MCF 10A (cell line): ENCODE results near the gene OR51E1. TPM values are rescaled to one million over a fixed set of nuclear protein-coding genes. Genes with fewer than 3 reads are reported as not detected.

ENCODE experiments used
- BruUV-seq: library from RNA; stranded (reverse); fragments of 400-500 nt; replicated peaks from 2 replicates; lab custom pipeline; 2021; lab: Mats Ljungman, UMichigan
- CTCF ChIA-PET: fragments of 300-600 bp; sonication (Branson Sonifier 250); formaldehyde crosslinking; extraction: SDS; loops from one replicate; lab custom pipeline; 2021; ENCODE audit warnings: antibody characterized with exemption, inconsistent platforms; lab: Yijun Ruan, JAX
- POLR2A ChIA-PET: fragments of 300-600, 350-650 bp; sonication (Branson Sonifier 250); formaldehyde crosslinking; extraction: SDS; loops from one replicate; lab custom pipeline; 2020; ENCODE audit warnings: antibody characterized with exemption, inconsistent platforms; lab: Yijun Ruan, JAX
- DNase-seq: peaks from one replicate; pipeline ENCODE4 v3.0.0-alpha.2; 2018; ENCODE audit not compliant: unreplicated experiment
- H3K27ac Mint-ChIP-seq: one replicate; pipeline ENCODE4 v1.8.0; 2022; ENCODE audit warnings: mild to moderate bottlenecking, low read depth, mixed read lengths; ENCODE audit not compliant: unreplicated experiment
- H3K27me3 Mint-ChIP-seq: one replicate; pipeline ENCODE4 v1.8.0; 2022; ENCODE audit warnings: mixed read lengths; ENCODE audit not compliant: insufficient read depth, unreplicated experiment
- H3K36me3 Mint-ChIP-seq: one replicate; pipeline ENCODE4 v1.8.0; 2022; ENCODE audit warnings: mild to moderate bottlenecking, moderate library complexity, mixed read lengths; ENCODE audit not compliant: insufficient read depth, unreplicated experiment
- H3K4me1 Mint-ChIP-seq: one replicate; pipeline ENCODE4 v1.8.0; 2022; ENCODE audit warnings: mixed read lengths; ENCODE audit not compliant: insufficient read depth, unreplicated experiment
- H3K4me3 Mint-ChIP-seq: one replicate; pipeline ENCODE4 v1.8.0; 2022; ENCODE audit warnings: mild to moderate bottlenecking, moderate library complexity, mixed read lengths; ENCODE audit not compliant: unreplicated experiment
- H3K9me3 Mint-ChIP-seq: one replicate; pipeline ENCODE4 v1.8.0; 2022; ENCODE audit warnings: mixed read lengths; ENCODE audit not compliant: unreplicated experiment
- CTCF ChIP-seq: fragments of 200-600 bp; IDR thresholded peaks from one replicate; pipeline ENCODE4 v1.8.0; 2022; ENCODE audit warnings: antibody characterized with exemption, mild to moderate bottlenecking; ENCODE audit not compliant: unreplicated experiment
- intact Hi-C: fragments of 100-400 bp; cut with micrococcal nuclease; formaldehyde crosslinking; loops from 2 replicates; pipeline ENCODE4 v1.14.1; 2022
- total RNA-seq: library from RNA; stranded (reverse); gene quantifications from 2 replicates; pipeline ENCODE4 v1.2.3, GENCODE V29; 2022

OR51E1 gene
- total RNA-seq, 1 experiment from 2014 or later, result not detected

GRCh38 chr11:4684631-4685285 lies 41.0 kb downstream of the OR51E1 start:
- CTCF ChIA-PET, result interaction anchor here (1.0 kb wide), 1 partner anchor 48 kb away, joined by 4 read pairs; the partner anchor contains the start of gene OR51D1
- H3K27ac Mint-ChIP-seq, result no peak overlapping the region
- intact Hi-C loops, result no loop called here

GRCh38 chr11:4695442-4695841 lies 51.7 kb downstream of the OR51E1 start:
- intact Hi-C loops, result no loop called here
- CTCF ChIA-PET, result interaction anchor here (2.0 kb wide), 1 partner anchor 59 kb away, joined by 11 read pairs; the partner anchor contains the start of gene OR51D1
- TF ChIP-seq CTCF, result no peak
- Mint-ChIP-seq H3K36me3 (no peaks in the 10 kb centered on the region), H3K4me3 (no peak overlapping the region), H3K27ac (no peak overlapping the region), H3K4me1 (no peaks in the 10 kb centered on the region), H3K9me3 (no peaks in the 10 kb centered on the region), H3K27me3 (peaks cover 25% of the 10 kb centered on the region)
- POLR2A ChIA-PET, result no interaction called here
- DNase-seq, result no peak
- no TSS peak for BruUV-seq

More at GRCh38 chr11:4684631-4685285, 41.0 kb downstream of the OR51E1 start:
- H3K27me3 Mint-ChIP-seq, result no peaks in the 10 kb centered on the region
- no peak for TF ChIP-seq CTCF
- DNase-seq, result no peak
- H3K4me3 Mint-ChIP-seq, result no peak overlapping the region
- no peaks in the 10 kb centered on the region for H3K36me3 Mint-ChIP-seq
- no peaks in the 10 kb centered on the region for H3K9me3 Mint-ChIP-seq
- POLR2A ChIA-PET, result no interaction called here
- H3K4me1 Mint-ChIP-seq, result no peaks in the 10 kb centered on the region
- no TSS peak for BruUV-seq

- TF ChIP-seq CTCF, result no peak
- ChIA-PET POLR2A (no interaction called here), CTCF (no interaction called here)
- BruUV-seq, result no TSS peak
- H3K4me1 Mint-ChIP-seq, result no peaks in the 10 kb centered on the region
- H3K4me3 Mint-ChIP-seq, result no peak within 1 kb of the TSS
- H3K9me3 Mint-ChIP-seq, result no peaks in the 10 kb centered on the region
- H3K27ac Mint-ChIP-seq, result no peak within 1 kb of the TSS
- no peaks in the 10 kb centered on the region for H3K36me3 Mint-ChIP-seq
- H3K27me3 Mint-ChIP-seq, result peaks cover 22% of the 10 kb centered on the region
- intact Hi-C loops, result no loop called here
- peak; percentile 4 for DNase-seq
Measured at GRCh38 chr11:4697585-4697984, 53.8 kb downstream of the OR51E1 start, which contains the start of gene OR51E2. Gene OR51E2 (minus strand): TSS chr11:4697853. CDS start chr11:4682711, 15,142 bp downstream.

- H3K36me3 Mint-ChIP-seq, result no peaks in the 10 kb centered on the region
- DNase-seq, result no peak
- H3K27ac Mint-ChIP-seq, result no peak overlapping the region
- peaks cover 25% of the 10 kb centered on the region for H3K27me3 Mint-ChIP-seq
- BruUV-seq, result no TSS peak
- no peak overlapping the region for H3K4me3 Mint-ChIP-seq
- intact Hi-C loops, result no loop called here
- H3K4me1 Mint-ChIP-seq, result no peaks in the 10 kb centered on the region
- no peaks in the 10 kb centered on the region for H3K9me3 Mint-ChIP-seq
- POLR2A ChIA-PET, result no interaction called here
- TF ChIP-seq CTCF, result no peak
- CTCF ChIA-PET, result interaction anchor here (0.7 kb wide), 1 partner anchor 10 kb away, joined by 3 read pairs; no protein-coding TSS in a partner anchor
Measured at GRCh38 chr11:4699697-4700435, 56.1 kb downstream of the OR51E1 start.
